A673 (cell line): ENCODE data around the gene HMCN2.

ENCODE experiments used
- EZH2 ChIP-seq: fragments of 200-600 bp; sonication (generic); IDR thresholded peaks from 2 replicates; pipeline ENCODE4 v1.6.1; 2017; ENCODE audit warnings: borderline replicate concordance, low read depth, mild to moderate bottlenecking, mixed read lengths, antibody characterized with exemption, low read length; ENCODE audit not compliant: poor library complexity, severe bottlenecking
- TF ChIP-seq, protein P1 (sequence below): fragments of 300-800, 200-600 bp; sonication (generic); conservative IDR thresholded peaks from 2 replicates; pipeline ENCODE4 v1.5.1; 2017; ENCODE audit warnings: low read depth, mild to moderate bottlenecking, antibody characterized with exemption, low read length, moderate library complexity, mixed read lengths

- TF ChIP-seq, protein P1, sequence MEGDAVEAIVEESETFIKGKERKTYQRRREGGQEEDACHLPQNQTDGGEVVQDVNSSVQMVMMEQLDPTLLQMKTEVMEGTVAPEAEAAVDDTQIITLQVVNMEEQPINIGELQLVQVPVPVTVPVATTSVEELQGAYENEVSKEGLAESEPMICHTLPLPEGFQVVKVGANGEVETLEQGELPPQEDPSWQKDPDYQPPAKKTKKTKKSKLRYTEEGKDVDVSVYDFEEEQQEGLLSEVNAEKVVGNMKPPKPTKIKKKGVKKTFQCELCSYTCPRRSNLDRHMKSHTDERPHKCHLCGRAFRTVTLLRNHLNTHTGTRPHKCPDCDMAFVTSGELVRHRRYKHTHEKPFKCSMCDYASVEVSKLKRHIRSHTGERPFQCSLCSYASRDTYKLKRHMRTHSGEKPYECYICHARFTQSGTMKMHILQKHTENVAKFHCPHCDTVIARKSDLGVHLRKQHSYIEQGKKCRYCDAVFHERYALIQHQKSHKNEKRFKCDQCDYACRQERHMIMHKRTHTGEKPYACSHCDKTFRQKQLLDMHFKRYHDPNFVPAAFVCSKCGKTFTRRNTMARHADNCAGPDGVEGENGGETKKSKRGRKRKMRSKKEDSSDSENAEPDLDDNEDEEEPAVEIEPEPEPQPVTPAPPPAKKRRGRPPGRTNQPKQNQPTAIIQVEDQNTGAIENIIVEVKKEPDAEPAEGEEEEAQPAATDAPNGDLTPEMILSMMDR, result no peak
- TF ChIP-seq EZH2, result no peak
These were observed 122.3 kb downstream of the HMCN2 start for GRCh38 chr9:130387905-130388304.
